ENCODE data around the gene DLGAP4. TPM values are rescaled to one million over a fixed set of nuclear protein-coding genes. Genes with fewer than 3 reads are reported as not detected.

The DLGAP4 gene
- total and polyA plus RNA-seq, 10 donors, result 12.0 to 60.9 (median 45.9) TPM

GRCh38 chr20:36549942-36550789, 244.0 kb downstream of the DLGAP4 start:
- peak overlapping the region in 4 of 8 donors; percentile 25 to 54 (median 38) for H3K27ac ChIP-seq
- peaks cover 0 to 45% (median 0%) of the 10 kb centered on the region in 6 donors for H3K36me3 ChIP-seq
- peak; percentile 51 for DNase-seq
- TF ChIP-seq POLR2A (IDR thresholded peaks at IDR 0.05) (no peak), POLR2AphosphoS5 (IDR thresholded peaks at IDR 0.05) (peak; percentile 18 to 29 (median 26))
- peaks cover 0 to 40% (median 11%) of the 10 kb centered on the region in 6 donors for H3K4me1 ChIP-seq
- intact Hi-C loops (cut with DNase I; ENCODE audit: low total_unique reads), result loop anchor here (10.0 kb wide), 1 partner anchor 55 kb away; the partner anchor contains the start of gene RAB5IF
- WGBS, 5 donors, result 87 to 91% (median 88%) methylated on average over 15 to 16 of the region's 16 CpGs
- no peak overlapping the region for H3K4me3 ChIP-seq
- no peaks in the 10 kb centered on the region for H3K27me3 ChIP-seq (replicated peaks in 1 of 7)
- H3K9me3 ChIP-seq, result no peaks in the 10 kb centered on the region

- intact Hi-C loops (cut with DNase I; ENCODE audit: low total_unique reads), result loop anchor here (10.0 kb wide), 1 partner anchor 54 kb away; the partner anchor contains the start of gene RAB5IF
- Histone ChIP-seq H3K4me3 (no peak overlapping the region), H3K4me1 (peaks cover 0 to 33% (median 9%) of the 10 kb centered on the region in 6 donors), H3K27ac (peak overlapping the region in 4 of 8 donors; percentile 25 to 54 (median 38)), H3K27me3 (replicated peaks in 1 of 7) (no peaks in the 10 kb centered on the region), H3K9me3 (no peaks in the 10 kb centered on the region), H3K36me3 (peaks cover 0 to 38% (median 0%) of the 10 kb centered on the region in 6 donors)
- peak; percentile 64 for DNase-seq
- 66 to 84% (median 72%) methylated on average over 15 of the region's 15 CpGs for WGBS, 5 donors
- TF ChIP-seq POLR2AphosphoS5 (IDR thresholded peaks at IDR 0.05) (peak; percentile 50 to 81 (median 67)), POLR2A (IDR thresholded peaks at IDR 0.05) (no peak), CTCF (IDR thresholded peaks at IDR 0.05 in 8 of 11, conservative IDR thresholded peaks at IDR 0.05 in 3 of 11) (no peak)
These were observed 244.7 kb downstream of the DLGAP4 start for GRCh38 chr20:36550790-36551299.

- intact Hi-C loops (cut with DNase I; ENCODE audit: low total_unique reads), result loop anchor here (10.0 kb wide), 1 partner anchor 50 kb away; the partner anchor contains the start of gene RAB5IF
- H3K9me3 ChIP-seq, result no peaks in the 10 kb centered on the region
- H3K36me3 ChIP-seq, result no peaks in the 10 kb centered on the region
- H3K4me3 ChIP-seq, result no peak overlapping the region
- no peak overlapping the region for H3K27ac ChIP-seq
- TF ChIP-seq POLR2AphosphoS5 (IDR thresholded peaks at IDR 0.05), result no peak
- no peak for TF ChIP-seq POLR2A (IDR thresholded peaks at IDR 0.05)
- no peak for TF ChIP-seq CTCF (IDR thresholded peaks at IDR 0.05 in 8 of 11, conservative IDR thresholded peaks at IDR 0.05 in 3 of 11)
- peaks cover 5 to 23% (median 10%) of the 10 kb centered on the region in 6 donors for H3K4me1 ChIP-seq
- no peaks in the 10 kb centered on the region for H3K27me3 ChIP-seq (replicated peaks in 1 of 7)
- 89 to 98% (median 93%) methylated on average over 2 of the region's 2 CpGs for WGBS, 5 donors
- DNase-seq, result no peak
These were observed 249.1 kb downstream of the DLGAP4 start for GRCh38 chr20:36555248-36555647.

- Histone ChIP-seq H3K27ac (no peak overlapping the region), H3K27me3 (replicated peaks in 1 of 7) (no peaks in the 10 kb centered on the region), H3K4me3 (no peak overlapping the region), H3K9me3 (peaks cover 0 to 15% (median 12%) of the 10 kb centered on the region in 8 donors), H3K36me3 (no peaks in the 10 kb centered on the region), H3K4me1 (no peaks in the 10 kb centered on the region)
- TF ChIP-seq POLR2A (IDR thresholded peaks at IDR 0.05), result no peak
- no peak for TF ChIP-seq CTCF (IDR thresholded peaks at IDR 0.05 in 8 of 11, conservative IDR thresholded peaks at IDR 0.05 in 3 of 11)
- TF ChIP-seq POLR2AphosphoS5 (IDR thresholded peaks at IDR 0.05), result no peak
- 82 to 92% (median 85%) methylated on average over 2 of the region's 2 CpGs for WGBS, 5 donors
- intact Hi-C loops (cut with DNase I; ENCODE audit: low total_unique reads), result no loop called here
- DNase-seq, result no peak
These were observed 256.6 kb downstream of the DLGAP4 start for GRCh38 chr20:36562724-36563123.
